Measurements from ENCODE around the gene CD19.
"Not testable (repeated sequence)": the region's sequence is repeated elsewhere in the genome, so short reads cannot be mapped to it uniquely, and the experiment has no call there.

The CD19 gene

GRCh38 chr16:28937222-28937876 lies 5.6 kb downstream of the CD19 start:
- no peak for DNase-seq

- DNase-seq, result no peak
Measured at GRCh38 chr16:28938721-28939120, 7.0 kb downstream of the CD19 start.

- DNase-seq, result not testable (repeated sequence)
Measured at GRCh38 chr16:28939825-28940224, 8.1 kb downstream of the CD19 start.

- no peak for DNase-seq
Measured at GRCh38 chr16:28943281-28943680, 11.5 kb downstream of the CD19 start.

- DNase-seq, result no peak
Measured at GRCh38 chr16:28946681-28947080, 14.9 kb downstream of the CD19 start.

- peak; percentile 99 for DNase-seq
Measured at GRCh38 chr16:28950648-28951409, 19.1 kb downstream of the CD19 start, which contains the start of gene NFATC2IP. Gene NFATC2IP (plus strand): TSS chr16:28950937. CDS start chr16:28951012, 75 bp downstream.

- no peak for DNase-seq
Measured at GRCh38 chr16:28951410-28951943, 19.7 kb downstream of the CD19 start.

GRCh38 chr16:28958216-28958615 lies 26.4 kb downstream of the CD19 start:
- no peak for DNase-seq

- no peak for DNase-seq
Measured at GRCh38 chr16:28958836-28959235, 27.1 kb downstream of the CD19 start.

- no peak for DNase-seq
Measured at GRCh38 chr16:28964072-28964471, 32.3 kb downstream of the CD19 start.

GRCh38 chr16:28964496-28964895 lies 32.7 kb downstream of the CD19 start:
- no peak for DNase-seq

GRCh38 chr16:28967156-28967555 lies 35.4 kb downstream of the CD19 start:
- DNase-seq, result no peak

- DNase-seq, result not testable (repeated sequence)
Measured at GRCh38 chr16:28969696-28970095, 37.9 kb downstream of the CD19 start.

- DNase-seq, result peak; percentile 35
Measured at GRCh38 chr16:28974007-28974436, 42.3 kb downstream of the CD19 start.

- DNase-seq, result peak; percentile 92
Measured at GRCh38 chr16:28974437-28975157, 42.8 kb downstream of the CD19 start, which contains the start of gene SPNS1. Gene SPNS1 (plus strand): TSS chr16:28974778. CDS start chr16:28975152, 374 bp downstream.

GRCh38 chr16:28975158-28975599 lies 43.4 kb downstream of the CD19 start:
- no peak for DNase-seq

GRCh38 chr16:28977703-28978662 lies 46.2 kb downstream of the CD19 start:
- DNase-seq, result peak; percentile 19

- DNase-seq, result not testable (repeated sequence)
Measured at GRCh38 chr16:28980330-28980729, 48.6 kb downstream of the CD19 start.

GRCh38 chr16:28980929-28981328 lies 49.2 kb downstream of the CD19 start:
- DNase-seq, result no peak

- DNase-seq, result peak; percentile 47
Measured at GRCh38 chr16:28981517-28981916, 49.7 kb downstream of the CD19 start.

- DNase-seq, result no peak
Measured at GRCh38 chr16:28982418-28982817, 50.6 kb downstream of the CD19 start.

GRCh38 chr16:28982949-28983348 lies 51.2 kb downstream of the CD19 start:
- no peak for DNase-seq
